Erythroblast (primary cell): ENCODE measurements around the gene TBC1D9B.
"Not testable (repeated sequence)": the region's sequence is repeated elsewhere in the genome, so short reads cannot be mapped to it uniquely, and the experiment has no call there.

Source experiments
- DNase-seq, 2 experiments: peaks; one replicate each; lab custom pipeline; 2025; lab: John Stamatoyannopoulos, UW
- GATA1 ChIP-seq: IDR thresholded peaks from 2 replicates; pipeline ENCODE4 v1.6.1; 2011; ENCODE audit warnings: low read depth, mild to moderate bottlenecking, control low read depth, low read length, moderate library complexity
- POLR2A ChIP-seq: IDR thresholded peaks from 2 replicates; pipeline ENCODE4 v1.6.1; 2011; ENCODE audit warnings: mild to moderate bottlenecking, low read length

The TBC1D9B gene

DNA sequence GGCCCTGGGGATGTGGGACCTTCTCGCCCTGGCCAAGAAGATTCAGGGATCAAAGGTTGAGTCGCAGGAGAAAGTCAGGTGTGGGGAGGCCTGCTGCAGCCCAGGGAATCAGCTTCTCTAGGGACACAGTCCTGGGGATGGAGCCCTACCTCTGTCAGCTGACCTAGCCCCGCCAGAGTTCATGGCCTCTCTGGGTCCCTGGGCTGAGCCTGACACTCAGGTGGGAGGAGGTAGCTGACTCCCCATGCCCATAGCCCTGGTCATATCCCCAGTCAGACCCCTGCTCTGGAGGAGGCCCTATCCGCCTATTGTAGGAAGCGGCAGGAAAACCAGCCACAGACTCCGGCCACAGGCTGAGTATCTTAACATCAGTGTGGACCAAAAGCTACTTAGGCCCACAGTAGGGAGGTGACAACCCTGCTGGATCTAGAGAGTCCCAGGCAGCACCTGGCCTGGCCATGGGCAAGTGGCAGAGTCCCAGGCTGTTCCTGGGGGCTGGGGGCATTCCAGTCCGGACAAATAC lies 34.0 kb downstream of the TBC1D9B start:
- TF ChIP-seq POLR2A (no peak), GATA1 (no peak)
- no peak for DNase-seq

DNA sequence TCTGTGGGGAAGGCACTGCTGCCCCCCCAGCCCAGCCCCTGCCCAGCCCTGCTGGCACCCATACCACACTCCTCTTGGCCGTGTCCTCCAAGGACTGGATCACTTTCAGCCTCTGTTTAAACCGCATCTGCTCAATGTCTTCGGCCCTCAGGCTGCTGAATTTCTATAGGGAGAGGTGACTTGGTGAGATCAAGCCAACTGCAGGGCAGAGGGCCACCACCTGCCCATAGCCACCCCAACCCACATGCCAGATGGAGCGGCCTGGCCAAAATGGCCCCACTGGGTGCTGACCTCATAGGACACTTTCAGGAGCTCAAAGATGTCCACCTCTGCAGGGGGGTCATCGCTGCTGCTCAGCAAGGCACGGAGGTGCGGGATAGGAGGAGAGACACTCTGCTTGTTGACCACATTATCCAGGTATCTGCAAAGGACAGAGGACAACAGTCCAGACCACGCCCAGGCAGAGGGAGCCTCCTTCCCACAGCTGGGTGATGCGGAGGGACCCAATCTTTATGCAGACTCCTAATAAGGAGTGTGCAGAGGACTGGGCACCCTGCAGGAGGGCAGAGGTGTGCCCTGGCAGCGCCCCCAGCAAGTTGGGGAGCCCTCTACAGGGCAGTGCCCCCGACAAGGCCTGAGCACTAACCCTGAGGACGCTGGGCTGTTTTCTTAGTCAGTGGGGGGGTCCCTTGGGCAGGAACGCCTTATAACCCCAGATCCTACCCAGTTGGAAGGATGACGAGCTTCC lies 34.7 kb downstream of the TBC1D9B start:
- TF ChIP-seq GATA1 (no peak), POLR2A (no peak)
- no peak for DNase-seq

DNA sequence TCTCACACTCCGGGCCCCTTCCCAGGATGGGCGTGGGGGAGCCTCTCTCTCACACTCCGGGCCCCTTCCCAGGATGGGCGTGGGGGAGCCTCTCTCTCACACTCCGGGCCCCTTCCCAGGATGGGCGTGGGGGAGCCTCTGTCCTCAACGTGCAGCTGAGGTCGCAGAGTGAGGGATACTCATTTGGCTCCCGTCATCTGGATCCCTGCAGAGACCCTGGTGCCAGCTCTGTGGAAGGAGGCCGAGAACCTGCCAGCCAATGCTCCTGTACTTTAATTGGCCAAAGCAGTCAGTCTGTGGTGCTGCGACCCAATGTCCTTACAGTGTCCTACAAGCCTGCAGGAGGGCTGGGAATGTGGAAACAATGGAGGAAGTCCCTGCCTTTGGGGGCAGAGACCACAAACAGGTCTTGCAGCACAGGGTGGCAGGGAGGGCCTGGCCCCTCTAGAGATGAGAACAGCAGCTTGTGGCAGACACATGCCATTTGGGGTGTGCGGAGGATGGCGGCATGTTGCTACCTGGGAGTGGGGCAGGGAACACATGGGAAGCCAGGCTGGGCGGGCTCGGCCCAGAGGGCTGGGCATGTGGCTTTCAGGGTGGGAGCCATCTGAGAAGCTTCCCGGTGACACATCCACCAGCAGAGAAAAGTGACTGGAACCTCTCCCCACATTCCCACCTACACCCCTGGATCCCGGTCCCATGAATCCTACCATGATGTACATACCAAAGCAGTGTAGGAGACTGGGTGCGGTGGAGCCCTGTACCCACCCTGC lies 35.5 kb downstream of the TBC1D9B start:
- TF ChIP-seq GATA1 (no peak), POLR2A (no peak)

GRCh38 chr5:179871533-179871932 lies 36.2 kb downstream of the TBC1D9B start:
- not testable (repeated sequence) for DNase-seq

More for the DNA sequence above, 35.5 kb downstream of the TBC1D9B start:
- DNase-seq = no peak

DNA sequence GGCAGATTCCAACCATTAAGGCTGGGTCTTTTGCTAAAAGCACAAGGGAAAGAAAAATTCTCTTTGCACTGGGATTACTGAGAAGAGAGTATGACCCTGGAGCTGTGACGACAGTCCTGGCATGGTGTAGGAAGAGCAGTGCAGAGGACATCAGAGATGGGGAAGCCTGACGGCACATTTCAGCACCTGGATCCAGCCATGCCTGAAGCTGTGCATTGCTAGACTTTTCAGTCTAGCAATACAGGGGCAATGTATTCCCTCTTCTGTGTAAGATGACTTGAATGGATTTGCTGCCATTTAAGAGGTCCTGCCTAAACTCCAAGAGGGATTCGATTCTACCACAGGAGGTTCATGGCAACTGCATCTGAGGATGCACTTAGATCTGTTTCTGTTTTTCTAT lies 36.7 kb downstream of the TBC1D9B start:
- DNase-seq = no peak
- TF ChIP-seq POLR2A (no peak), GATA1 (no peak)

DNA sequence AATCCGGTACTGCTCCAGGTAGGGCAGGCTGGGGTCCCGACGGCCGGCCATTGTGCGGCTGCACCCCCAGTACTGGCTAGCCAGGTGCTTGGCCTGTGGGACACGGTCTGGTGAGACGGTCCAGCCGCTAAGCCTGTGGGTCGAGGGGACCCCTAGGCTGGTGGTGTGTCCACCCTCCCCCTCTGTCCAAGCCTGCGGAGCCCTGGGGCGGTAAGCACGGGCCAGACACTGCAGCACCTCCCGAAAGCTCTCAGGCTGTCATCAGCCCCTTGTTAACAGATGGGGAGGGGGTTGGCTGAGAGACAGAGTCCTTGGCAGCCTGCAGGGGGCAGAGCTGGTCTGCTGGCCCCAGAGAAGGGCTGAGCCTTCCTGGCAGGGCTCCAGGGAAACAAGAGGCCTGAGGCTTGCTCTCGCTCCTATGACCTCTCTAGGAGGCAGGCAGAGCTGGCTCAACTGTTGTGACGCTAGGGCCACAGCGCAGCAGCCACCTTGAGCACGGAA lies 37.2 kb downstream of the TBC1D9B start:
- DNase-seq = peak; percentile 61 to 68
- TF ChIP-seq POLR2A = no peak

DNA sequence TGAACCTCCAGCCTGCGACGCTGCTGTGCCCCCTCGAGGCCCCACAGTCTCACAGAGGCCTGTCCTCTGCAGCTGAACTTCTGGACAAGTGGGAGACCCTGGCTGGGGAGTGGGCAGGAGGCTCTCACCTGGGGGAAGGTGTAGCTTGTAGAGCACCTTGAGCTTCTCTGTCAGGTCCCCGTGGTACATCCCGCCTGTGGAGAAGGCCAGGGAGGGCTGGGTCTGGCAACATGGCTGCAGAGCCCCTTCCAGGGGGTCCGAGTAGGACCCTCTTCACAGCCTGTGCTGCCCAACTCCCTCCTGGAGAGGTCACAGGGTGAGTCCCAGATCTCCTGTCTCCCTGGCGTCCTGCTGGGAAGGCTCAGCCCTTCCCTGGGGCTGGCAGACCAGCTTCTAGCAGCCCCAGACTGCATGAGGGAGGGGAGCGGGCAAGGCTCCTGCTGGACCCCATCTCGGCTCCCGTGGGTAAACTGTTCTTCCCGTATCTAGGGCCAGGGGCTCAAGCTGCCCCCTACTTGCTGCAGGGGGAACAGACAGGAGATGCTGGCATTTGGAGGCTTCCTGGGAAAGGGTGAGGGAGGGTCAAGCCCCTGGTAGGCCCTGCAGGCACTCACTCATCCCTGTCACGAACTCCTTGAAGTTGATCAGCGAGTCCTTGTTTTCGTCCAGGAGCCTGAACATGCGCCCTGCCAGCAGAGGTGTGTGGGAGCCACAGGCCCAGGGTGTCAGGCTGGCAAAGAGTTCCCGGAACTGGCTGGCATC lies 37.9 kb downstream of the TBC1D9B start:
- TF ChIP-seq POLR2A (no peak), GATA1 (no peak)

DNA sequence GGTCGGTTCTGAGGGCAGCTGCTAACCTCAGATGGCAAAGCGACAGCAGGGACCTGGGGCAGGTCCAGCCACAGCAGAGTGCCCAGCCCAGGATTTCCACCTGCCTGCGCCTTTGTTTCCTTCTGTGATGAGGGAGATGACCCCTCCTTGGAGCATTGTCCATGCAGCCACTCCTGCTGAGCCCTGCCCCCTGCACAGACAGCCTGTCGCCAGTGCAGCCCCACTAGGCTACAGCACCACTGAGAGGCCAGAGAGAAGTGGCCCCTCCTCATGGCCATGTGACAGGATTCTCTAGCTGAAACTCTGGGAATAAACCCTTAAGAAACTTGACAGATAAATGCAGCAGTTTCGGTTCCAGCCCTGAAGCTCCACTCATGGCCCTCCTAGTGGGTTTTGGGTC lies 38.6 kb downstream of the TBC1D9B start:
- DNase-seq = no peak
- TF ChIP-seq POLR2A (no peak), GATA1 (no peak)

More for the DNA sequence above, 37.9 kb downstream of the TBC1D9B start:
- no peak for DNase-seq

GRCh38 chr5:179868541-179868940 lies 39.2 kb downstream of the TBC1D9B start:
- TF ChIP-seq POLR2A (no peak), GATA1 (no peak)
- DNase-seq = no peak

DNA sequence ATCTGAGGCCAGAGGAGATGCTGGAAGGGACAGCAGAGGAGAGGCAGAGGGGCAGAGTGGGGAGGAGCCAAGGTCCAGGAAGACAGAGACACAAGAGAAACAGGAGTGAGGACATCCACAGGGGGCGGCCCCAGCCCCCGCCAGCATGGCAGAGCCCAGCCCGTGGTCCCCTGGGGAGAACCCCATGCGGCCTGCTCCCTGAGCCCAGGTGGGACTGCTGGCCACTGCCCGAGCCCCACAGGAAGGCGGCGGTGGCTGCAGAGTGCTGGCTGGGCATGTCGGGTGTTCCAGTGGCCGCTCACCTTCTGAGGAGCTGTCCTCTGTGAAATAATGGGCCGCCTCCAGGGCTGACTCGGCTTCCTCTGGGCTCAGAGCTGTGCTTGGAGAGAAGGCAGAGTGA lies 40.2 kb downstream of the TBC1D9B start:
- no peak for TF ChIP-seq GATA1
- TF ChIP-seq POLR2A = no peak
- DNase-seq = no peak

GRCh38 chr5:179867079-179867465 lies 40.6 kb downstream of the TBC1D9B start:
- no peak for TF ChIP-seq POLR2A
- no peak for TF ChIP-seq GATA1
- no peak for DNase-seq

DNA sequence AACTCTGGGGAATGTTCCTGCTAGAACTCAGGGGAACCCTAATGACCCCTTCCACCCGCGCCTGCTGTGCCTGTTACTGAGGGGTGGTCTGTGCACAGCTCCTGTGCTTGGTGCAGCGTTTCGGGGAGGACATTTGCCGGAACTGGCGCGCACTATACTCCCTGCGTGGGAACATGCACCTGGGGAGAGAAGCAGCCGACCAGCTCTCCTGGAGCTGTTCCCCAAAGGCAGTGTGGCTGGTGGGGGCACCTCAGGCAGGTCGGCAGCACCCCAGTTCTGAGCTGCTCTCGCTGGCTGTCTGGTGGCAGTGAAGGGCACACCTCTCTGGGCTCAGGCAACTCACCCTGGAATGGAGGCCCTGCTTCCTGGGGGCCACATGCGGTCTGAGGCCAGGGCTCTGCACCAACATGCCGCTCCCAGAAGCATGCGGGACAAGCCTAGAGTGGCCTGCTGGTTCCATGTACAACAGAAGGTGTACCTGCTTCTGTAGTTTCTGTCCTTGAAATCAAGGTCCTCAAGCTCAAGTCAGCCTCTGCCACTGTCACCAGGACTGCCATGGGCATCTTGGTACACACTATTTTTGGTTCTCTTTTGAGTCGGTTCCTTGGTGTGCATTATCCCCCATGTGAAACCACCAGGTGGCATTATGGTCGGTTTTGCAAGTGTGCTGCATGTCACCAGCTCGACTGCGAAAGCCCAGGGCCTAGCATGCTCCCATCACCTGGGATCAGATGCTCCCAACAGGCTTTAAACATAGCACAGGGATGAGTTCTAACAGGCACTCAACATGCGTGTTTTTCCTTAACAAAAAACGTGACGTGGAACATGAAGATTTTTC lies 41.2 kb downstream of the TBC1D9B start:
- DNase-seq = peak in 1 of 2 experiments; percentile 7

DNA sequence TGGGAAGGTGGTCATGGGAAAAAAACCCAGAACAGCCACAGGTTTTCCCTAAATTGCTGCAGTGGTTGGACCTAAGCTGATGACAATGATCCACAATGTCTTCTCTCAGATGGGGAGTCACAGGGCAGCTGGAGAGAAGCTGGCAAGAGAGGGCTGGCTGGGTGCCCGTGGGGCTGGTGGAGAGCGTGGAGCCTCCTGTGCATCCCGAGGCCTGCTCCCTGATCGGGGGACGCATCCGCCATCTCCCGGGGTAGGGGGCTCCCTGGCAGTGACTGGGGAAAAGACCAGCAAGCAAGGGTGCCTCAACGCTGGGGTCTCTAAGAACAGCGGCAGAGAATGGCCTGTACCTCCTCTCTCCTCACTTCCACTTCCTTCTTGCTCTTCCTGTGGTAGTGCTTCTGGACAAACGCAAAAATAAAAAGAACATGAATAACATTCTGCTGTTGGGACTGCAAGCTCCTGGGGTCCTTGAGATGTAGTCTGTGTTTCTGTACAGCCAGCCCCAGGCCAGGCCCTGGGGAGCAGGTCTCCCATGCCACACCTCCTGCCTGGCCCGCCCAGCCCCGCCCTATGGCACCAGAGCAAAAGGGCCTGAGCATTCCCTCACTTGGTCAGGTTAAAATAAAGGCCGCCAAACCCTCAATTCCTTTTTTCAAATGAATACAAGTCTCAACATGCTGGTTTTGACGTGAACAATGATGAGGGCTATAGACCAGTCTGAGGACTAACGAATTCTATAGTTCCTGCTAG lies 42.0 kb downstream of the TBC1D9B start:
- no peak for DNase-seq
- TF ChIP-seq POLR2A = no peak

More for the DNA sequence above, 41.2 kb downstream of the TBC1D9B start:
- TF ChIP-seq GATA1 (no peak), POLR2A (no peak)
